Measurements from ENCODE around the gene RABL6.
A peak's percentile ranks its signal among the peaks of the same experiment; 100 is the strongest.

Gene RABL6

DNA sequence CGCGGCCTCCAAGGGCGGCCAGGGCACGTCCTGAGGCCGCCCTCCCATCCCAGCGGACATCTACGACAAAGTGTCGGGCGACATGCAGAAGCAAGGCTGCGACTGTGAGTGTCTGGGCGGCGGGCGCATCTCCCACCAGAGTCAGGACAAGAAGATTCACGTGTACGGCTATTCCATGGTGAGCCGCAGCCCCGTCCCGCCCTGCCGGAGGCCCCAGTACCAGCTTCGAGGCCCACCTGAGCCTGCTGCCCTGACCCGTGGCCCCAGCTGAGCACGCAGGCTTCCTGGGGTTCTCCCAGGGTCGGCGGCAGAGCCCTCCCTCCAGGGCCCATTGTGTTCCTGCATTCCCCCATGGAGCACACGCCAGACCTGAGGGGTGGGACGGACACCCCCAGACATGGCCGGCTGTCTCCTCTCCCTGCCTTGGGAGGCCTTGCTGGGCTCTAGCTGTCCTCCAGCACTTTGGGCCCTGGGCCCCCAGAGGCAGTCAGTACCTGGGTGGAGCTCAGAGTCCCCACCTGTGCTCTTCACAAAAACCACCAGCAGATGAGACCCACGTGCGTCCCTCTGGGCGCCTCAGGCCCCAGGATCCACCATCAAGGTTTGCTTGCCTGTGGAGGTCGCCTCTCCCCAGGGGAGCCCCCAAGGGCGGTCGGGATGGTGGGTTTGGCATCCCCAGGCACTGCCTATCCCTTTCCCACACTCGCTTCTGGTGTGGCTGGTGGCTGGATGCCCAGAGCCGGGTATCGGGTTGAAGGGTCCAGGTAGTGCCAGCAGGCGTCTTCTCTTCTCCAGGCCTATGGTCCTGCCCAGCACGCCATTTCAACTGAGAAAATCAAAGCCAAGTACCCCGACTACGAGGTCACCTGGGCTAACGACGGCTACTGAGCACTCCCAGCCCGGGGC is 42.5 kb downstream of the RABL6 start:
- H3K27ac ChIP-seq (ENCODE audit: low read length): no peak overlapping the region

GRCh38 chr9:136850866-136851775 is 43.4 kb downstream of the RABL6 start:
- H3K36me3 ChIP-seq (ENCODE audit: control insufficient read depth, low read depth, low read length): peaks cover 4% of the 10 kb centered on the region
- H3K4me3 ChIP-seq (ENCODE audit: low read length): no peak overlapping the region
- H3K27ac ChIP-seq (ENCODE audit: low read length): no peak overlapping the region
- peaks cover 6% of the 10 kb centered on the region for H3K4me1 ChIP-seq (ENCODE audit: control insufficient read depth, low read depth, low read length)
- no peak overlapping the region for H3K9ac ChIP-seq (ENCODE audit: low read length)
- no peaks in the 10 kb centered on the region for H3K27me3 ChIP-seq (ENCODE audit: control insufficient read depth, insufficient read depth, low read length)
- H3K9me3 ChIP-seq (ENCODE audit: control insufficient read depth, low read depth, low read length): no peaks in the 10 kb centered on the region

More for the DNA sequence above, 42.5 kb downstream of the RABL6 start:
- Histone ChIP-seq H3K4me1 (ENCODE audit: control insufficient read depth, low read depth, low read length) (peaks cover 6% of the 10 kb centered on the region), H3K36me3 (ENCODE audit: control insufficient read depth, low read depth, low read length) (peaks cover 4% of the 10 kb centered on the region), H3K27me3 (ENCODE audit: control insufficient read depth, insufficient read depth, low read length) (no peaks in the 10 kb centered on the region), H3K4me3 (ENCODE audit: low read length) (peak overlapping the region; percentile 71), H3K9ac (ENCODE audit: low read length) (no peak overlapping the region), H3K9me3 (ENCODE audit: control insufficient read depth, low read depth, low read length) (no peaks in the 10 kb centered on the region)

DNA sequence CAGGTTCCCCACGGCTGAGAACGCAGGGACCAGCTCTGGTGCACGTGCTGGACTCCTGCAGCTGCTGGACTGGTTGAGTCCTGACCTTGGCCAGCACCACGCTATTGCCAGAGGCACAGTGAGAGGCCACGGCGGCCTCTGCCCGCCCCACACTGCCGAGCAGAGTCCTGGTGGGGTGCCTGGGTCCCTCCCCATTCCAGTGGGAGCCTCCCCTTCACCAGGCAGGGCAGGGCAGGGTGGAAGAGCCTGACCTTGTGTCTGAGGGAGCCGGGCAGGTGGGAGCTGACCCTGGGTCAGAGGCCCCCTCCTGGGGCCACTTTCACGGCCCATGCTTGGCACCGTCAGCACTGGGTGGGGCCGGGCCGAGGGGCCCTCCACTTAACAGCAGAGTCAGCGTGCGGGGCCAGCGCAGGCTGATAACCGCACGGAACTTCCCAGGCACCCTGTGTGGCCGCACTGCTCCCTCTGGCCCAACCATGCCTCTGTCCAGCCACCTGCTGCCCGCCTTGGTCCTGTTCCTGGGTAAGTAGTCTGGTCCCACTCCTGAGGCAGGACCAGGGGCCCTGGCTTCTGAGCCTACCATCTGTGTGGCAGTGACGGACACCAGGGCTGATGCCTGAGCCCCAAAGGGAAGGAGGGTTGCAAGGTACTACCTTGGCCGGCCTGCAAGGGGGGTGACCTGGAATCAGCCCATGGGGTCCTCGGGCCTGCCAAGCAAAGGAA is 44.4 kb downstream of the RABL6 start, which contains the start of gene MAMDC4:
Gene MAMDC4, plus strand, starts transcription at position 406 of the 723 bp plus-strand sequence. Its CDS starts 71 bp downstream, at position 477.
- no peaks in the 10 kb centered on the region for H3K27me3 ChIP-seq (ENCODE audit: control insufficient read depth, insufficient read depth, low read length)

DNA sequence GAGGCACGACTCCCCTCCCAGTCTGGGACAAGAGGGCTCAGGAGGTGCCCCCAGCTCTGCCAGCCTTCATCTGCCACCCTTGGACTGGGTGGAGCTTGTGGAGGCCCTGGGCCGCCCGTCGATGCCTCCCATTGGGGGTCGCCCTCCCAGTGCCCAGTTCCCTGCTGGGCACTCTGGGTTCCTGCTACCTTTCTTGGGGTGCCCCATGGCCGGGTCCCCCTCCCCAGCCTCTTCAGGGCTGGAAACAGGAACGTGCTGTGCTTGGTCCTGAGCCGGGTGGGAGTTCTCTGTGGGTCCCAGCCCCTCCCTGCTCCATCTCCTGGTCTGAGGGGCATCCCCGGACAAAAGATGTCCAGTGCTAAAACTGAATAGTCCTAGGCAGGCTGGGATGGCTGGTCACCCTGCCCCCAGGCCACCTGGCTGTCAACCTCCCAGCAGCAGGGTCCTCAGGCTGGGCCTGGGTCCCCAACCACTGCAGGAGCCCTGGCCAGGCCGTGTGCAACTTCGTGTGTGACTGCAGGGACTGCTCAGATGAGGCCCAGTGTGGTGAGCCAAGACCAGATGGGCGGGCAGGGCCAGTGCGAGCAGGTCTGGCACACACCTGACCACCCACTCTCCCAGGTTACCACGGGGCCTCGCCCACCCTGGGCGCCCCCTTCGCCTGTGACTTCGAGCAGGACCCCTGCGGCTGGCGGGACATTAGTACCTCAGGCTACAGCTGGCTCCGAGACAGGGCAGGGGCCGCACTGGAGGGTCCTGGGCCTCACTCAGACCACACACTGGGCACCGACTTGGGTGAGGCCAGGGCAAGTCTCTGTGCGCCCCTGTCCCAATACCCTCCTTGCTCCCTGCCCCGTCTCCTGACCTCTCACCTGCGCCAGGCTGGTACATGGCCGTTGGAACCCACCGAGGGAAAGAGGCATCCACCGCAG is 45.2 kb downstream of the RABL6 start:
- Histone ChIP-seq H3K27me3 (ENCODE audit: control insufficient read depth, insufficient read depth, low read length) (no peaks in the 10 kb centered on the region), H3K27ac (ENCODE audit: low read length) (no peak overlapping the region), H3K36me3 (ENCODE audit: control insufficient read depth, low read depth, low read length) (peaks cover 4% of the 10 kb centered on the region), H3K9ac (ENCODE audit: low read length) (no peak overlapping the region), H3K9me3 (ENCODE audit: control insufficient read depth, low read depth, low read length) (no peaks in the 10 kb centered on the region), H3K4me1 (ENCODE audit: control insufficient read depth, low read depth, low read length) (peaks cover 6% of the 10 kb centered on the region), H3K4me3 (ENCODE audit: low read length) (no peak overlapping the region)

More for the DNA sequence above, 44.4 kb downstream of the RABL6 start, which contains the start of gene MAMDC4:
- no peak within 1 kb of the TSS for H3K4me3 ChIP-seq (ENCODE audit: low read length)
- H3K4me1 ChIP-seq (ENCODE audit: control insufficient read depth, low read depth, low read length): peaks cover 6% of the 10 kb centered on the region
- no peak within 1 kb of the TSS for H3K27ac ChIP-seq (ENCODE audit: low read length)
- no peaks in the 10 kb centered on the region for H3K9me3 ChIP-seq (ENCODE audit: control insufficient read depth, low read depth, low read length)
- H3K36me3 ChIP-seq (ENCODE audit: control insufficient read depth, low read depth, low read length): peaks cover 4% of the 10 kb centered on the region
- H3K9ac ChIP-seq (ENCODE audit: low read length): no peak within 1 kb of the TSS

GRCh38 chr9:136853596-136854112 is 45.9 kb downstream of the RABL6 start:
- Histone ChIP-seq H3K9me3 (ENCODE audit: control insufficient read depth, low read depth, low read length) (no peaks in the 10 kb centered on the region), H3K27ac (ENCODE audit: low read length) (no peak overlapping the region), H3K4me1 (ENCODE audit: control insufficient read depth, low read depth, low read length) (peaks cover 6% of the 10 kb centered on the region), H3K4me3 (ENCODE audit: low read length) (no peak overlapping the region), H3K9ac (ENCODE audit: low read length) (no peak overlapping the region), H3K36me3 (ENCODE audit: control insufficient read depth, low read depth, low read length) (peaks cover 4% of the 10 kb centered on the region), H3K27me3 (ENCODE audit: control insufficient read depth, insufficient read depth, low read length) (no peaks in the 10 kb centered on the region)

DNA sequence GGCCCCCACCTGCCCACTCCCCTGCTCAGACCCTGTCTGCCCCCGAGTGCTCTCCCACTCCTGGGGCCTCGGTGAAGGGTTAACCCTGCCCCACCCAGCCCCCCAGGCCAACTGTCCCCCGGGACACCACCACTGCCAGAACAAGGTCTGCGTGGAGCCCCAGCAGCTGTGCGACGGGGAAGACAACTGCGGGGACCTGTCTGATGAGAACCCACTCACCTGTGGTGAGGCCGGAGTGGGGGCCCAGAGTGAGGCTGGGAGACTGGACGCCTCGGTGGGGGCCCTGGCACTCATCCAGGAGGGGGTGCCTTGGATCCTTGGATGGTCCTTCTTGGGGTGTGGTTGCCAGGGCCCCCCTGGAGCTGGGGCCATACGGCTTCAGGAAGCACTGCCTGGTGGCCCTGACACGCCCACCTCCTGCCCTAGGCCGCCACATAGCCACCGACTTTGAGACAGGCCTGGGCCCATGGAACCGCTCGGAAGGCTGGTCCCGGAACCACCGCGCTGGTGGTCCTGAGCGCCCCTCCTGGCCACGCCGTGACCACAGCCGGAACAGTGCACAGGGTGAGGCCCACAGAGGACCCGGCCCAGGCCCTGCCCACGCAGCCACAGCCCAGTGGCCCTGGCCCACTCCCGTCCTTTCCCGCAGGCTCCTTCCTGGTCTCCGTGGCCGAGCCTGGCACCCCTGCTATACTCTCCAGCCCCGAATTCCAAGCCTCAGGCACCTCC is 46.5 kb downstream of the RABL6 start:
- Histone ChIP-seq H3K36me3 (ENCODE audit: control insufficient read depth, low read depth, low read length) (peaks cover 4% of the 10 kb centered on the region), H3K9ac (ENCODE audit: low read length) (no peak overlapping the region), H3K27me3 (ENCODE audit: control insufficient read depth, insufficient read depth, low read length) (no peaks in the 10 kb centered on the region), H3K9me3 (ENCODE audit: control insufficient read depth, low read depth, low read length) (no peaks in the 10 kb centered on the region), H3K4me1 (ENCODE audit: control insufficient read depth, low read depth, low read length) (peaks cover 6% of the 10 kb centered on the region), H3K27ac (ENCODE audit: low read length) (no peak overlapping the region), H3K4me3 (ENCODE audit: low read length) (no peak overlapping the region)

DNA sequence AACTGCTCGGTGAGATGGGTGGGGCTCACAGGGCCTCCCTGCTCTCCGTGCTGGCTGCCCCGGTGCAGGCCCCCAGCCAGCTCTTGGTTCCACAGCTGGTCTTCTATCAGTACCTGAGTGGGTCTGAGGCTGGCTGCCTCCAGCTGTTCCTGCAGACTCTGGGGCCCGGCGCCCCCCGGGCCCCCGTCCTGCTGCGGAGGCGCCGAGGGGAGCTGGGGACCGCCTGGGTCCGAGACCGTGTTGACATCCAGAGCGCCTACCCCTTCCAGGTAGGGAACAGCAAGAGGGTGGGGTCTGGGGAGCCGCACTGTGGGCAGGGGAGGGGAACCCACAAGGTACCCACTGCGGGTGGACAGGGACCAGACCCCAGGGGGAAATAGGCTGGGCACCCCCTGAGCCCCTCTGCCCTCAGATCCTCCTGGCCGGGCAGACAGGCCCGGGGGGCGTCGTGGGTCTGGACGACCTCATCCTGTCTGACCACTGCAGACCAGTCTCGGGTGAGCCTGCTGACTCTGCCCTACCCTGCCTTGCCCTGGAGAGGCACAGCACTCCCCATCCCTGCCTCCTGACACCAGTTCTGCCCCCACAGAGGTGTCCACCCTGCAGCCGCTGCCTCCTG is 47.2 kb downstream of the RABL6 start:
- H3K4me1 ChIP-seq (ENCODE audit: control insufficient read depth, low read depth, low read length): peaks cover 3% of the 10 kb centered on the region

DNA sequence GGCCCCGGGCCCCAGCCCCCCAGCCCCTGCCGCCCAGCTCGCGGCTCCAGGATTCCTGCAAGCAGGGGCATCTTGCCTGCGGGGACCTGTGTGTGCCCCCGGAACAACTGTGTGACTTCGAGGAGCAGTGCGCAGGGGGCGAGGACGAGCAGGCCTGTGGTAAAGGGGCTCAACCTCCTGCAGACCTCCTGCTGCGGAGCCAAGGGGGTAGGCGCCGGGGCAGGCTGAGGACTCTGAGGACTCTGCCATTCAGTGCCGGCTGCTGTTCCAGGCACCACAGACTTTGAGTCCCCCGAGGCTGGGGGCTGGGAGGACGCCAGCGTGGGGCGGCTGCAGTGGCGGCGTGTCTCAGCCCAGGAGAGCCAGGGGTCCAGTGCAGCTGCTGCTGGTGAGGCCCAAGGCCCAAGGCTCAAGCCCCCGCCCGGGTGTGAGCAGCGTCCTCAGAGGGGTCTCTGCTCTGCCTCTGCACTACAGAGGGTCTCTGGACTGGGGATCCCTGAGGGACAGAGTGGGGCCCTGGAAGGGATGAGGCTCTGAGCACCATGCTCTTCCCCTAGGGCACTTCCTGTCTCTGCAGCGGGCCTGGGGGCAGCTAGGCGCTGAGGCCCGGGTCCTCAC is 47.8 kb downstream of the RABL6 start:
- Histone ChIP-seq H3K9me3 (ENCODE audit: control insufficient read depth, low read depth, low read length) (no peaks in the 10 kb centered on the region), H3K9ac (ENCODE audit: low read length) (no peak overlapping the region), H3K27ac (ENCODE audit: low read length) (no peak overlapping the region), H3K4me1 (ENCODE audit: control insufficient read depth, low read depth, low read length) (no peaks in the 10 kb centered on the region), H3K36me3 (ENCODE audit: control insufficient read depth, low read depth, low read length) (peaks cover 3% of the 10 kb centered on the region), H3K4me3 (ENCODE audit: low read length) (no peak overlapping the region), H3K27me3 (ENCODE audit: control insufficient read depth, insufficient read depth, low read length) (no peaks in the 10 kb centered on the region)

More for the DNA sequence above, 47.2 kb downstream of the RABL6 start:
- H3K9me3 ChIP-seq (ENCODE audit: control insufficient read depth, low read depth, low read length): no peaks in the 10 kb centered on the region
- no peak overlapping the region for H3K4me3 ChIP-seq (ENCODE audit: low read length)
- peaks cover 4% of the 10 kb centered on the region for H3K36me3 ChIP-seq (ENCODE audit: control insufficient read depth, low read depth, low read length)
- no peak overlapping the region for H3K27ac ChIP-seq (ENCODE audit: low read length)
- no peaks in the 10 kb centered on the region for H3K27me3 ChIP-seq (ENCODE audit: control insufficient read depth, insufficient read depth, low read length)
- H3K9ac ChIP-seq (ENCODE audit: low read length): no peak overlapping the region

- Histone ChIP-seq H3K4me1 (ENCODE audit: control insufficient read depth, low read depth, low read length) (no peaks in the 10 kb centered on the region), H3K9me3 (ENCODE audit: control insufficient read depth, low read depth, low read length) (no peaks in the 10 kb centered on the region), H3K9ac (ENCODE audit: low read length) (no peak overlapping the region), H3K36me3 (ENCODE audit: control insufficient read depth, low read depth, low read length) (peaks cover 4% of the 10 kb centered on the region), H3K27me3 (ENCODE audit: control insufficient read depth, insufficient read depth, low read length) (no peaks in the 10 kb centered on the region), H3K27ac (ENCODE audit: low read length) (no peak overlapping the region), H3K4me3 (ENCODE audit: low read length) (no peak overlapping the region)
Observed at GRCh38 chr9:136856079-136856476, 48.3 kb downstream of the RABL6 start.
